ENCODE results near the gene NAB2. TPM values are rescaled to one million over a fixed set of nuclear protein-coding genes. Genes with fewer than 3 reads are reported as not detected.

NAB2 gene
- polyA plus RNA-seq, 3 donors from 2014 or later = 1.0 to 2.7 (median 1.3) TPM

GRCh38 chr12:57092876-57093414, 4.0 kb downstream of the NAB2 start:
- no peak overlapping the region for H3K4me3 Mint-ChIP-seq
- H3K4me1 Mint-ChIP-seq = peaks cover 26 to 30% of the 10 kb centered on the region in 2 donors
- H3K27me3 Mint-ChIP-seq (ENCODE audit: low read depth in 3 of 3) = peaks cover 3 to 10% (median 7%) of the 10 kb centered on the region in 3 donors
- no peaks in the 10 kb centered on the region for H3K9me3 Mint-ChIP-seq
- DNase-seq = no peak
- H3K27ac Mint-ChIP-seq = peak overlapping the region in 3 of 6 donors; percentile 46 to 84 (median 68)
- H3K36me3 Mint-ChIP-seq = peaks cover 6 to 17% (median 9%) of the 10 kb centered on the region in 3 donors

- H3K9me3 Mint-ChIP-seq = no peaks in the 10 kb centered on the region
- peaks cover 0 to 6% (median 4%) of the 10 kb centered on the region in 3 donors for H3K27me3 Mint-ChIP-seq (ENCODE audit: low read depth in 3 of 3)
- peak; percentile 47 to 51 (median 47) for DNase-seq
- H3K36me3 Mint-ChIP-seq = peaks cover 6 to 21% (median 9%) of the 10 kb centered on the region in 3 donors
- peak overlapping the region in 1 of 5 donors; percentile 29 for H3K4me3 Mint-ChIP-seq
- peaks cover 21 to 25% of the 10 kb centered on the region in 2 donors for H3K4me1 Mint-ChIP-seq
- peak overlapping the region in 4 of 6 donors; percentile 36 to 84 (median 62) for H3K27ac Mint-ChIP-seq
Observed at GRCh38 chr12:57093415-57094207, 4.7 kb downstream of the NAB2 start.

GRCh38 chr12:57094208-57095160, 5.6 kb downstream of the NAB2 start:
- H3K36me3 Mint-ChIP-seq = peaks cover 11 to 28% (median 11%) of the 10 kb centered on the region in 3 donors
- peaks cover 0 to 6% (median 4%) of the 10 kb centered on the region in 3 donors for H3K27me3 Mint-ChIP-seq (ENCODE audit: low read depth in 3 of 3)
- no peak for DNase-seq
- no peak overlapping the region for H3K4me3 Mint-ChIP-seq
- peaks cover 18 to 24% of the 10 kb centered on the region in 2 donors for H3K4me1 Mint-ChIP-seq
- H3K27ac Mint-ChIP-seq = peak overlapping the region in 4 of 6 donors; percentile 45 to 70 (median 52)
- no peaks in the 10 kb centered on the region for H3K9me3 Mint-ChIP-seq

- Mint-ChIP-seq H3K36me3 (peaks cover 12 to 32% (median 18%) of the 10 kb centered on the region in 3 donors), H3K9me3 (no peaks in the 10 kb centered on the region), H3K27ac (peak overlapping the region in 4 of 6 donors; percentile 31 to 62 (median 52)), H3K4me3 (no peak overlapping the region), H3K4me1 (peaks cover 14 to 24% of the 10 kb centered on the region in 2 donors), H3K27me3 (ENCODE audit: low read depth in 3 of 3) (peaks cover 0 to 4% (median 2%) of the 10 kb centered on the region in 3 donors)
- no peak for DNase-seq
Observed at GRCh38 chr12:57095440-57095839, 6.5 kb downstream of the NAB2 start.

GRCh38 chr12:57096099-57096572, 7.2 kb downstream of the NAB2 start:
- H3K36me3 Mint-ChIP-seq = peaks cover 12 to 32% (median 18%) of the 10 kb centered on the region in 3 donors
- no peaks in the 10 kb centered on the region for H3K9me3 Mint-ChIP-seq
- H3K4me3 Mint-ChIP-seq = no peak overlapping the region
- peaks cover 14 to 20% of the 10 kb centered on the region in 2 donors for H3K4me1 Mint-ChIP-seq
- peaks cover 0 to 4% (median 1%) of the 10 kb centered on the region in 3 donors for H3K27me3 Mint-ChIP-seq (ENCODE audit: low read depth in 3 of 3)
- no peak for DNase-seq
- peak overlapping the region in 2 of 6 donors; percentile 14 to 55 for H3K27ac Mint-ChIP-seq

- Mint-ChIP-seq H3K9me3 (no peaks in the 10 kb centered on the region), H3K27ac (peak overlapping the region in 2 of 6 donors; percentile 54 to 55), H3K4me1 (peaks cover 17 to 23% of the 10 kb centered on the region in 2 donors), H3K27me3 (ENCODE audit: low read depth in 3 of 3) (peaks cover 0 to 2% (median 1%) of the 10 kb centered on the region in 3 donors), H3K4me3 (no peak overlapping the region), H3K36me3 (peaks cover 12 to 32% (median 18%) of the 10 kb centered on the region in 3 donors)
- no peak for DNase-seq
Observed at GRCh38 chr12:57096748-57097553, 8.0 kb downstream of the NAB2 start.

GRCh38 chr12:57097554-57097835, 8.6 kb downstream of the NAB2 start:
- no peak overlapping the region for H3K27ac Mint-ChIP-seq
- no peak for DNase-seq
- H3K9me3 Mint-ChIP-seq = no peaks in the 10 kb centered on the region
- H3K4me1 Mint-ChIP-seq = peaks cover 22 to 27% of the 10 kb centered on the region in 2 donors
- H3K27me3 Mint-ChIP-seq (ENCODE audit: low read depth in 3 of 3) = peaks cover 2 to 4% (median 2%) of the 10 kb centered on the region in 3 donors
- no peak overlapping the region for H3K4me3 Mint-ChIP-seq
- H3K36me3 Mint-ChIP-seq = peaks cover 12 to 32% (median 18%) of the 10 kb centered on the region in 3 donors

- Mint-ChIP-seq H3K4me1 (peaks cover 27 to 29% of the 10 kb centered on the region in 2 donors), H3K27ac (peak overlapping the region in 5 of 6 donors; percentile 31 to 74 (median 57)), H3K4me3 (no peak overlapping the region), H3K27me3 (ENCODE audit: low read depth in 3 of 3) (peaks cover 0 to 7% (median 4%) of the 10 kb centered on the region in 3 donors), H3K36me3 (peaks cover 12 to 32% (median 18%) of the 10 kb centered on the region in 3 donors), H3K9me3 (no peaks in the 10 kb centered on the region)
- DNase-seq = no peak
Observed at GRCh38 chr12:57098546-57098945, 9.6 kb downstream of the NAB2 start.

- H3K4me3 Mint-ChIP-seq = no peak overlapping the region
- H3K9me3 Mint-ChIP-seq = no peaks in the 10 kb centered on the region
- peaks cover 0 to 7% (median 4%) of the 10 kb centered on the region in 3 donors for H3K27me3 Mint-ChIP-seq (ENCODE audit: low read depth in 3 of 3)
- H3K36me3 Mint-ChIP-seq = peaks cover 12 to 36% (median 18%) of the 10 kb centered on the region in 3 donors
- peaks cover 30 to 32% of the 10 kb centered on the region in 2 donors for H3K4me1 Mint-ChIP-seq
- H3K27ac Mint-ChIP-seq = peak overlapping the region; percentile 16 to 80 (median 56)
- no peak for DNase-seq
Observed at GRCh38 chr12:57099047-57099714, 10.3 kb downstream of the NAB2 start.

GRCh38 chr12:57099766-57100165, 10.9 kb downstream of the NAB2 start:
- H3K27ac Mint-ChIP-seq = peak overlapping the region in 5 of 6 donors; percentile 16 to 80 (median 62)
- peaks cover 35 to 37% of the 10 kb centered on the region in 2 donors for H3K4me1 Mint-ChIP-seq
- H3K36me3 Mint-ChIP-seq = peaks cover 12 to 41% (median 18%) of the 10 kb centered on the region in 3 donors
- H3K9me3 Mint-ChIP-seq = no peaks in the 10 kb centered on the region
- DNase-seq = no peak
- H3K4me3 Mint-ChIP-seq = no peak overlapping the region
- peaks cover 0 to 7% (median 4%) of the 10 kb centered on the region in 3 donors for H3K27me3 Mint-ChIP-seq (ENCODE audit: low read depth in 3 of 3)

GRCh38 chr12:57101892-57102695, 13.2 kb downstream of the NAB2 start:
- peaks cover 6 to 39% (median 22%) of the 10 kb centered on the region in 3 donors for H3K36me3 Mint-ChIP-seq
- DNase-seq = peak in 1 of 3 donors; percentile 51
- peak overlapping the region; percentile 30 to 67 (median 59) for H3K4me3 Mint-ChIP-seq
- peaks cover 43% of the 10 kb centered on the region in 2 donors for H3K4me1 Mint-ChIP-seq
- peaks cover 0 to 7% (median 3%) of the 10 kb centered on the region in 3 donors for H3K27me3 Mint-ChIP-seq (ENCODE audit: low read depth in 3 of 3)
- peak overlapping the region; percentile 90 to 95 (median 92) for H3K27ac Mint-ChIP-seq
- H3K9me3 Mint-ChIP-seq = no peaks in the 10 kb centered on the region
